ENCODE data around the gene TDRD15. TPM values are rescaled to one million over a fixed set of nuclear protein-coding genes. Genes with fewer than 3 reads are reported as not detected.
"Not testable (repeated sequence)": the region's sequence is repeated elsewhere in the genome, so short reads cannot be mapped to it uniquely, and the experiment has no call there.

The TDRD15 gene
- total RNA-seq, 1 donor from 2014 or later, result not detected

GRCh38 chr2:21118302-21118920, 5.4 kb upstream of the TDRD15 start:
- Histone ChIP-seq H3K27me3 (no peaks in the 10 kb centered on the region), H3K4me3 (no peak overlapping the region), H3K27ac (no peak overlapping the region), H3K9me3 (no peaks in the 10 kb centered on the region), H3K36me3 (no peaks in the 10 kb centered on the region), H3K4me1 (no peaks in the 10 kb centered on the region)
- TF ChIP-seq CTCF (IDR thresholded peaks at IDR 0.05), result peak; percentile 37 to 66 (median 55)
- DNase-seq (ENCODE audit: low spot score in 2 of 2), result peak in 1 of 2 donors; percentile 63
- intact Hi-C loops (cut with DNase I), result loop anchor here (1.0 to 2.0 kb wide), 4 partner anchors 75 to 457 kb away; no protein-coding TSS in a partner anchor

GRCh38 chr2:21131861-21132260, 8.1 kb downstream of the TDRD15 start:
- H3K27me3 ChIP-seq, result no peaks in the 10 kb centered on the region
- no peak for TF ChIP-seq CTCF (IDR thresholded peaks at IDR 0.05)
- H3K4me1 ChIP-seq, result no peaks in the 10 kb centered on the region
- intact Hi-C loops (cut with DNase I), result no loop called here
- no peak overlapping the region for H3K27ac ChIP-seq
- no peak overlapping the region for H3K4me3 ChIP-seq
- DNase-seq (ENCODE audit: low spot score in 2 of 2), result no peak
- no peaks in the 10 kb centered on the region for H3K9me3 ChIP-seq
- no peaks in the 10 kb centered on the region for H3K36me3 ChIP-seq

- no peaks in the 10 kb centered on the region for H3K4me1 ChIP-seq
- DNase-seq (ENCODE audit: low spot score in 2 of 2), result no peak
- no peak overlapping the region for H3K27ac ChIP-seq
- H3K9me3 ChIP-seq, result no peaks in the 10 kb centered on the region
- H3K36me3 ChIP-seq, result no peaks in the 10 kb centered on the region
- no peaks in the 10 kb centered on the region for H3K27me3 ChIP-seq
- no peak overlapping the region for H3K4me3 ChIP-seq
- intact Hi-C loops (cut with DNase I), result no loop called here
- no peak for TF ChIP-seq CTCF (IDR thresholded peaks at IDR 0.05)
Observed at GRCh38 chr2:21135585-21135984, 11.8 kb downstream of the TDRD15 start.

GRCh38 chr2:21142149-21142548, 18.4 kb downstream of the TDRD15 start:
- TF ChIP-seq CTCF (IDR thresholded peaks at IDR 0.05), result no peak
- intact Hi-C loops (cut with DNase I), result no loop called here

GRCh38 chr2:21146638-21147037, 22.9 kb downstream of the TDRD15 start:
- no peak overlapping the region for H3K27ac ChIP-seq
- no peak for TF ChIP-seq CTCF (IDR thresholded peaks at IDR 0.05)
- no peaks in the 10 kb centered on the region for H3K9me3 ChIP-seq
- no peaks in the 10 kb centered on the region for H3K36me3 ChIP-seq
- H3K4me3 ChIP-seq, result no peak overlapping the region
- no peak for DNase-seq (ENCODE audit: low spot score in 2 of 2)
- H3K27me3 ChIP-seq, result no peaks in the 10 kb centered on the region
- intact Hi-C loops (cut with DNase I), result no loop called here
- no peaks in the 10 kb centered on the region for H3K4me1 ChIP-seq

More at GRCh38 chr2:21142149-21142548, 18.4 kb downstream of the TDRD15 start:
- H3K4me1 ChIP-seq, result no peaks in the 10 kb centered on the region
- H3K36me3 ChIP-seq, result no peaks in the 10 kb centered on the region
- H3K9me3 ChIP-seq, result no peaks in the 10 kb centered on the region
- no peaks in the 10 kb centered on the region for H3K27me3 ChIP-seq
- H3K4me3 ChIP-seq, result no peak overlapping the region
- no peak overlapping the region for H3K27ac ChIP-seq
- DNase-seq (ENCODE audit: low spot score in 2 of 2), result no peak

- H3K27ac ChIP-seq, result no peak overlapping the region
- DNase-seq (ENCODE audit: low spot score in 2 of 2), result no peak
- TF ChIP-seq CTCF (IDR thresholded peaks at IDR 0.05), result no peak
- no peak overlapping the region for H3K4me3 ChIP-seq
- no peaks in the 10 kb centered on the region for H3K4me1 ChIP-seq
- intact Hi-C loops (cut with DNase I), result no loop called here
- no peaks in the 10 kb centered on the region for H3K27me3 ChIP-seq
- no peaks in the 10 kb centered on the region for H3K36me3 ChIP-seq
- no peaks in the 10 kb centered on the region for H3K9me3 ChIP-seq
Observed at GRCh38 chr2:21148718-21149117, 24.9 kb downstream of the TDRD15 start.

GRCh38 chr2:21151234-21151633, 27.5 kb downstream of the TDRD15 start:
- DNase-seq (ENCODE audit: low spot score in 2 of 2); H3K27ac ChIP-seq; H3K27me3 ChIP-seq; intact Hi-C loops (cut with DNase I); H3K36me3 ChIP-seq; H3K4me1 ChIP-seq; H3K4me3 ChIP-seq; H3K9me3 ChIP-seq: not testable (repeated sequence)

Data from ascending aorta (tissue), 2 donors.